GM10266 (cell line): ENCODE results near the gene ACOD1.
"Not testable (repeated sequence)": the region's sequence is repeated elsewhere in the genome, so short reads cannot be mapped to it uniquely, and the experiment has no call there.

Experiments
- DNase-seq: peaks from one replicate; pipeline ENCODE4 v3.0.0; 2012; ENCODE audit errors: extremely low spot score
- CTCF ChIP-seq: IDR thresholded peaks from 2 replicates; pipeline ENCODE4 v1.5.1; 2012; ENCODE audit warnings: mild to moderate bottlenecking, low read depth; ENCODE audit not compliant: control insufficient read depth, insufficient read depth; ENCODE audit errors: missing control alignments

Gene ACOD1

DNA sequence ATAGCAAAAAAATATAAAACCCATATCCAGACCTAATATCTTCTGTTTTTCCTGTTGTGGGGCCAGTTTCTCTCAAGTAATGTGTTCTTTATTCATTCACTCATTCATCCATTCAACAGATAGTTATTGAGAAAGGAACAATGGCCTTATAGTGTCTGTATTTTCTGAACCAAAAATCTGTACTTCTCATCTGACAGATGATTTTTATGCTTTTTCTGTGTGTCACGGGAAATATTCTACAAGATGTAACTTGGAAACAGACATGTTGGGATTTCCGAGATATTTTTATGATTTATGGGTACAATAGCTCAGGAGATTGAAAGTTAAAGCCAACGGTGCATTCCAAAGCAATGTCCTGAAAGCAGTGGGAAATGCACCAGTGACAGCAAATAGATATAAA lies 5.7 kb downstream of the ACOD1 start:
- no peak for TF ChIP-seq CTCF
- DNase-seq = no peak

DNA sequence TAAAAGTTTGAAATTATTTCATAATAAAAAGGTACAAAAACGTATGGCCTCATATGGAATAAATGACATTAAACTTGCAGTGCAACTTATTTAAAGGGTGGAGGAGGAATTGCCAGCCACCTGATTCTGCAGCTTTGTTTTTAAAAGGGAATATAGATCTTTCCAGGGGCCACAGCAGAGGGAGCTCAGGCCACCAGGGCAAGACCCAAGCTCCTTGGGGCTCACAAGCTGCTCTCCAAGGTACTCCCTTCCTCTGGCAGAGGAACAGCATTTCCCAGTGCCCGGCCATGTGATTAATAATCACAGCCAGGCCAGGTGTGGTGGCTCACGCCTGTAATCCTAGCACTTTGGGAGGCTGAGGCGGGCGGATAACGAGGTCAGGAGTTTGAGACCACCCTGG lies 6.2 kb downstream of the ACOD1 start:
- DNase-seq = no peak
- TF ChIP-seq CTCF = no peak

DNA sequence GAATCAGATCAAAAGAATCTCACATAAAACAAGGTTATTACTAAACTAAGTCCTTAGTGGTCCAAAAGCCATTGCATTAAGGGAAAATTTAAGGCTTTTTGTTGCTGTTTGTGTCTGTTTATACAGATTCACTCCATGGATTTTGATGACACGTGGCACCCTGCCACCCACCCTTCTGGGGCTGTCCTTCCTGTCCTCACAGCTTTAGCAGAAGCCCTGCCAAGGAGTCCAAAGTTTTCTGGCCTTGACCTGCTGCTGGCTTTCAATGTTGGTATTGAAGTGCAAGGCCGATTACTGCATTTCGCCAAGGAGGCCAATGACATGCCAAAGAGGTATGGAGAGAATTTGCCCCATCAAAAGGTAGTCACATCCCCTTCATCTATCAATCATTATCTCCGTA lies 6.9 kb downstream of the ACOD1 start:
- DNase-seq = no peak

GRCh38 chr13:76955661-76956060 lies 7.3 kb downstream of the ACOD1 start:
- no peak for DNase-seq
- no peak for TF ChIP-seq CTCF

More for the DNA sequence above, 6.9 kb downstream of the ACOD1 start:
- TF ChIP-seq CTCF = no peak

GRCh38 chr13:76958841-76959432 lies 10.6 kb downstream of the ACOD1 start:
- TF ChIP-seq CTCF = no peak
- DNase-seq = no peak

- not testable (repeated sequence) for DNase-seq
Measured at GRCh38 chr13:76959734-76960133, 11.4 kb downstream of the ACOD1 start.

- DNase-seq = no peak
- no peak for TF ChIP-seq CTCF
Measured at GRCh38 chr13:76965759-76966421, 17.6 kb downstream of the ACOD1 start.
